Activated CD8-positive, alpha-beta T cell treated with anti-CD3 and anti-CD28 coated beads for 36 hours (primary cell): ENCODE data around the gene NMUR2. TPM values are rescaled to one million over a fixed set of nuclear protein-coding genes. Genes with fewer than 3 reads are reported as not detected.

Source experiments
- ATAC-seq: fragments of 200-7000 bp; cut with Tn5 transposase; one replicate; pipeline ENCODE4 v1.10.0; 2021; ENCODE audit warnings: mild to moderate bottlenecking, moderate library complexity
- CTCF ChIA-PET: fragments of 350-600 bp; sonication (Branson Sonifier 250); formaldehyde crosslinking; loops from one replicate; lab custom pipeline; 2021; ENCODE audit warnings: antibody characterized with exemption; lab: Charles Lee
- POLR2A ChIA-PET: fragments of 350-600 bp; sonication (Branson Sonifier 250); formaldehyde crosslinking; loops from one replicate; lab custom pipeline; 2021; ENCODE audit warnings: antibody characterized with exemption; lab: Charles Lee
- DNase-seq: peaks from one replicate; pipeline ENCODE4 v3.0.0-alpha.2; 2020
- H3K27ac Mint-ChIP-seq: one replicate; pipeline ENCODE4 v1.8.0; 2021; ENCODE audit warnings: mild to moderate bottlenecking, mixed read lengths
- H3K27me3 Mint-ChIP-seq: one replicate; pipeline ENCODE4 v1.8.0; 2021; ENCODE audit warnings: mixed read lengths
- H3K36me3 Mint-ChIP-seq: one replicate; pipeline ENCODE4 v1.8.0; 2021; ENCODE audit warnings: low read depth, mixed read lengths
- H3K4me1 Mint-ChIP-seq: one replicate; pipeline ENCODE4 v1.8.0; 2021; ENCODE audit warnings: low read depth, mixed read lengths
- H3K4me3 Mint-ChIP-seq: one replicate; pipeline ENCODE4 v1.8.0; 2021; ENCODE audit warnings: mild to moderate bottlenecking, moderate library complexity, mixed read lengths
- H3K9me3 Mint-ChIP-seq: one replicate; pipeline ENCODE4 v1.8.0; 2021; ENCODE audit warnings: mixed read lengths
- CTCF ChIP-seq: fragments of 200-600 bp; IDR thresholded peaks from one replicate; pipeline ENCODE4 v1.8.0; 2022; ENCODE audit warnings: antibody characterized with exemption, mild to moderate bottlenecking
- intact Hi-C: fragments of 100-400 bp; cut with micrococcal nuclease; formaldehyde crosslinking; loops from one replicate; pipeline ENCODE4 v1.10.0; 2022
- total RNA-seq, 2 experiments: library from RNA; stranded (reverse); gene quantifications; one replicate each; pipeline ENCODE4 v1.2.3, GENCODE V29; 2021

NMUR2 gene
- total RNA-seq, 2 experiments from 2014 or later, result not detected

GRCh38 chr5:152376886-152377285 is 28.2 kb downstream of the NMUR2 start:
- peaks cover 3% of the 10 kb centered on the region for H3K27me3 Mint-ChIP-seq
- H3K36me3 Mint-ChIP-seq, result no peaks in the 10 kb centered on the region
- no peak overlapping the region for H3K27ac Mint-ChIP-seq
- H3K4me3 Mint-ChIP-seq, result no peak overlapping the region
- no peak for TF ChIP-seq CTCF
- intact Hi-C loops, result no loop called here
- ATAC-seq (no peak), DNase-seq (no peak)
- H3K4me1 Mint-ChIP-seq, result no peaks in the 10 kb centered on the region
- CTCF ChIA-PET, result no interaction called here
- H3K9me3 Mint-ChIP-seq, result no peaks in the 10 kb centered on the region
- POLR2A ChIA-PET, result no interaction called here

GRCh38 chr5:152374711-152375275 is 30.3 kb downstream of the NMUR2 start:
- Mint-ChIP-seq H3K4me3 (no peak overlapping the region), H3K27me3 (peaks cover 6% of the 10 kb centered on the region), H3K9me3 (no peaks in the 10 kb centered on the region), H3K36me3 (no peaks in the 10 kb centered on the region), H3K27ac (no peak overlapping the region), H3K4me1 (no peaks in the 10 kb centered on the region)
- DNase-seq (no peak), ATAC-seq (no peak)
- TF ChIP-seq CTCF, result no peak
- intact Hi-C loops, result no loop called here
- ChIA-PET CTCF (interaction anchor here (1.1 kb wide), 1 partner anchor 10 kb away, joined by 3 read pairs; no protein-coding TSS in a partner anchor), POLR2A (no interaction called here)

GRCh38 chr5:152372875-152373274 is 32.2 kb downstream of the NMUR2 start:
- POLR2A ChIA-PET, result no interaction called here
- ATAC-seq, result no peak

GRCh38 chr5:152369298-152369697 is 35.8 kb downstream of the NMUR2 start:
- intact Hi-C loops, result no loop called here
- ATAC-seq (no peak), DNase-seq (no peak)
- H3K4me3 Mint-ChIP-seq, result no peak overlapping the region
- peaks cover 3% of the 10 kb centered on the region for H3K27me3 Mint-ChIP-seq
- H3K36me3 Mint-ChIP-seq, result no peaks in the 10 kb centered on the region
- POLR2A ChIA-PET, result no interaction called here
- CTCF ChIA-PET, result no interaction called here
- no peaks in the 10 kb centered on the region for H3K9me3 Mint-ChIP-seq
- no peak overlapping the region for H3K27ac Mint-ChIP-seq
- H3K4me1 Mint-ChIP-seq, result no peaks in the 10 kb centered on the region
- no peak for TF ChIP-seq CTCF

More at GRCh38 chr5:152372875-152373274, 32.2 kb downstream of the NMUR2 start:
- Mint-ChIP-seq H3K36me3 (no peaks in the 10 kb centered on the region), H3K9me3 (no peaks in the 10 kb centered on the region), H3K27me3 (peaks cover 6% of the 10 kb centered on the region), H3K4me1 (no peaks in the 10 kb centered on the region), H3K27ac (no peak overlapping the region), H3K4me3 (no peak overlapping the region)
- no peak for DNase-seq
- TF ChIP-seq CTCF, result no peak
- CTCF ChIA-PET, result no interaction called here
- intact Hi-C loops, result no loop called here

GRCh38 chr5:152367554-152367953 is 37.5 kb downstream of the NMUR2 start:
- CTCF ChIA-PET, result no interaction called here
- ATAC-seq, result no peak
- POLR2A ChIA-PET, result no interaction called here
- DNase-seq, result no peak
- Mint-ChIP-seq H3K27me3 (peaks cover 3% of the 10 kb centered on the region), H3K4me1 (no peaks in the 10 kb centered on the region), H3K36me3 (no peaks in the 10 kb centered on the region), H3K27ac (no peak overlapping the region), H3K4me3 (no peak overlapping the region), H3K9me3 (no peaks in the 10 kb centered on the region)
- intact Hi-C loops, result no loop called here
- no peak for TF ChIP-seq CTCF
